Activated naive CD8-positive, alpha-beta T cell (primary cell): Measurements from ENCODE around the gene NPIPA5.
"Not testable (repeated sequence)": the region's sequence is repeated elsewhere in the genome, so short reads cannot be mapped to it uniquely, and the experiment has no call there.

ENCODE experiments used
- H3K27ac Mint-ChIP-seq: one replicate; pipeline ENCODE4 v1.8.0; 2021; ENCODE audit warnings: mixed read lengths
- H3K27me3 Mint-ChIP-seq: one replicate; pipeline ENCODE4 v1.8.0; 2021; ENCODE audit warnings: mixed read lengths
- H3K36me3 Mint-ChIP-seq: one replicate; pipeline ENCODE4 v1.8.0; 2021; ENCODE audit warnings: mixed read lengths
- H3K4me1 Mint-ChIP-seq: one replicate; pipeline ENCODE4 v1.8.0; 2021; ENCODE audit warnings: low read depth, mixed read lengths
- H3K4me3 Mint-ChIP-seq: one replicate; pipeline ENCODE4 v1.8.0; 2021; ENCODE audit warnings: mild to moderate bottlenecking, mixed read lengths
- H3K9me3 Mint-ChIP-seq: one replicate; pipeline ENCODE4 v1.8.0; 2021; ENCODE audit warnings: low read depth, mixed read lengths

Gene NPIPA5

DNA sequence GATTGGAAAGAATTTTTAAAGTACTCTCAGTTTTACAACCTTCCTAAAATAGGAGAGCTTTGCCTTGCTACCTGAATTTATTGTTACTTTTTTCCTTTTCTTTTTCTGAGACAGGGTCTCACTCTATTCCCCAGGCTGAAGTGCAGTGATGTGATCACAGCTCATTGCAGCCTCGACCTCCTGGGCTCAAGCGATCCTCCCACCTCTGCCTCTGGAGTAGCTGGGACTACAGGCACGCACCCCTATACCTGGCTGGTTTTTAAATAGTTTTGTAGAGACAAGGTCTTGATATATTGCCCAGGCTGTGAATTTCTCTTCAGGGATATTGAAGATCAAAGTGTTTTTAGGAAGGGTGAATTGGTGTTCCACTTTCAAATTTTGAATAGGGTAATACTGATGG is 21.2 kb upstream of the NPIPA5 start:
- no peak overlapping the region for H3K4me3 Mint-ChIP-seq
- H3K9me3 Mint-ChIP-seq: no peaks in the 10 kb centered on the region
- peaks cover 13% of the 10 kb centered on the region for H3K27me3 Mint-ChIP-seq
- H3K4me1 Mint-ChIP-seq: no peaks in the 10 kb centered on the region
- no peaks in the 10 kb centered on the region for H3K36me3 Mint-ChIP-seq
- H3K27ac Mint-ChIP-seq: no peak overlapping the region

DNA sequence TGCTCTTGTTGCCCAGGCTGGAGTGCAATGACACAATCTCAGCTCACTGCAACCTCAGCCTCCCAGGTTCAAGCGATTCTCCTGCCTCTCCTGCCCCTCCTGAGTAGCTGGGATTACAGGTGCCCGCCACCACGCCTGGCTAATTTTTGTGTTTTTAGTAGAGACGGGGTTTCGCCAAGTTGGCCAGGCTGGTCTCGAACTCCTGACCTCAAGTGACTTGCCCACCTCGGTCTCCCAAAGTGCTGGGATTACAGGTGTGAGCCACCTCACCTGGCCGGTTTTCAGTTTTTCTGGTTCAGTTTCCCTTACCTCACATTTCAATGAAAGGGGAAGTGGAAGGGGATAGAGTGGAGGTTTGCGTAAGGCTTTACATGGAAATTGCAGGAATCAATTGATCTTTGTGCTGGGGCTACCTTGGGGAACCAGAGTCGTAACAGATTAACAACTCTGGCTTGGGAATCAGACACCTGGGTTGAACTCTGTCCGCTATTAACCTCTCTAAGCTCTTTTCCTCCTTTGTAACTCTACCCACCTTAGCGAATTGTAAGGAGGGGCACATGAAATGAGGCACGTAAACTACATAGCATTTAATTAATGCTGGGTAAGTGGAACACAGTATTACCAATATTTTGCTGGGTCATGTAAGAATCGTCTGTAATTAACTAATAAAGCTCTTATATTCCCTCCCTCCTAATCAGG is 20.7 kb upstream of the NPIPA5 start:
- no peaks in the 10 kb centered on the region for H3K36me3 Mint-ChIP-seq
- H3K27ac Mint-ChIP-seq: no peak overlapping the region
- no peaks in the 10 kb centered on the region for H3K4me1 Mint-ChIP-seq
- peaks cover 15% of the 10 kb centered on the region for H3K27me3 Mint-ChIP-seq
- H3K9me3 Mint-ChIP-seq: no peaks in the 10 kb centered on the region
- H3K4me3 Mint-ChIP-seq: no peak overlapping the region

DNA sequence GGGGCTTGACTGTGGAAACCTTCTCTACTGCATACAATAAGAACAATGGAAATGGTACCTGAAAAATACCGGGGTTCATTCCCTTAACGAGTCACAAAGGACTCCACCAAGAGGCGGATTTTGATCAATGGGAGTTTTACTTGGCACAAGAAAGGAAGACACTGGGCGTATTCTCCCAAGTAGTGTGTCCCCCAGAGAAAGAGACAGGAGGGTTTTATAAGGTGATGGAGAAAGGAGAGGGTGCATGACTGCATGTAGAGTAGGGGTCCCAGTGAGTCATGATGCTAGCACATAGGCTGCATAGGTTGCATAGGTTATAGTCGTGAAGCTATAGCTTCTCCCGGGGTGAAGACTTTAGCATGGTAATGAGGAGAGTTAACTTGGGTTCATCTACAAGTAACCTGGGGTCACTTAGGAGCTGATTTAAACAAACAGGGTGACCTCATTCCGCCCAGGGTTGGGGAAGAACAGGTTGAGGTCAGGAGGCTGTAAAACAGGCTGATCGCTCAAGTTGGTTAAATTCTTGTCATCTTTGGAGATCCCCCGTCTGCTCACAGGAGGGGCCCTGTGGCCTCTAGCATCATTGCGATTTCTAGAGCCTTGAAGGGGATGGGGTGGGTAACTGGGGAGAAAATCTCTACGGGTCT is 19.0 kb upstream of the NPIPA5 start:
- H3K27ac Mint-ChIP-seq: no peak overlapping the region
- H3K27me3 Mint-ChIP-seq: peaks cover 19% of the 10 kb centered on the region
- H3K4me3 Mint-ChIP-seq: no peak overlapping the region
- H3K9me3 Mint-ChIP-seq: no peaks in the 10 kb centered on the region
- no peaks in the 10 kb centered on the region for H3K36me3 Mint-ChIP-seq
- no peaks in the 10 kb centered on the region for H3K4me1 Mint-ChIP-seq

DNA sequence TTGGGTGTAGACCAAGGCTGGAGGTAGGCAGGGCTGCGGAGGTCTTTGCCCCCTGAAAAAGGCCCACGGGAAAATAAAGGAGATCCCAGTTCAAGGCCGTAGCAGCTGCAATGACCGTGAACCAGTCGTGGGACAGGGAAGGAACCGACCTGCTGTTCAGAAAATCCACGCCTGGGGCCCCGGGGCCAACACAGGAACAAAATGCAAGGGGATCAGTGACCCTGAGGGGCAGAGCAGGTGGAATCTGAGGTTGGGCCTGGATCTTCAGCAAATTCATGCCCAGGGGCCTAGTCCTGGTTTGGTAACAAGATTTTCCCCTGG is 18.4 kb upstream of the NPIPA5 start:
- peak overlapping the region; percentile 47 for H3K4me3 Mint-ChIP-seq
- H3K4me1 Mint-ChIP-seq, H3K9me3 Mint-ChIP-seq, H3K36me3 Mint-ChIP-seq, H3K27ac Mint-ChIP-seq: not testable (repeated sequence)
- peaks cover 19% of the 10 kb centered on the region for H3K27me3 Mint-ChIP-seq

DNA sequence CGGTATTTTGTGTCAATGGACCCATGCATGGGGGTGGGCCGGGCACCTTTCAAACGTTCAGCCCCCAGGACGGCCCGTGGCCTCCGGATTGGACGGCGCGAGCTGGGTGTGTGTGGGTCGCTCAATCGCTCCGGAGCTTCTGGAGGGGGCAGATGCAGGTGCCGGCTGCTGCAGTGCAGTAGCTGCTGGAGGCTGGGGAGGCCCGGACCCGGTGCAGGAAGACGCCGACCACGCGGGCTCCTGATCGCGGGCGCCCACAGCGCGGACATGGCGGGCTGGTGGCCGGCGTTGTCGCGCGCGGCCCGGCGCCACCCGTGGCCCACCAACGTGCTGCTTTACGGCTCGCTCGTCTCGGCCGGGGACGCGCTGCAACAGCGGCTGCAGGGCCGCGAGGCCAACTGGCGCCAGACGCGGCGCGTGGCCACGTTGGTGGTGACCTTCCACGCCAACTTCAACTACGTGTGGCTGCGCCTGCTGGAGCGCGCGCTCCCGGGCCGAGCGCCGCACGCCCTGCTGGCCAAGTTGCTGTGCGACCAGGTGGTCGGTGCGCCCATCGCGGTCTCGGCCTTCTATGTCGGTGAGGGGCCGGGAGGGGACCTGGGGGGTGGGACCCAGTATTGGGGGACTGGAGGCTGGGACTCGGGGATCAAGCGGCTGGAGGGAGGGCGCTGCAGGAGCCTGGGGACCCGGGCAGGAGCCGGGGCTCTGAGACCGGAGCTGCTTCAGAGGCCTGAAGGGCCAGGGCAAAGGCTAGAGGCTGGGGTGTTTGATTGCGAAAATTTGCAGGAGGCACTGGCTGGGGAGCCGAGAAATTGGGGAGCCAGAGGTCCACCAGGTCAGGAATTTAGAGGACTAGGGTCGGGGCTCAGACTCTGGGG is 17.8 kb upstream of the NPIPA5 start, which contains the start of gene MPV17L:
Gene MPV17L, plus strand, starts transcription at position 124 of the 878 bp plus-strand sequence. Its CDS starts 144 bp downstream, at position 268.
- not testable (repeated sequence) for H3K9me3 Mint-ChIP-seq, H3K27ac Mint-ChIP-seq, H3K36me3 Mint-ChIP-seq, H3K4me1 Mint-ChIP-seq
- H3K27me3 Mint-ChIP-seq: peaks cover 22% of the 10 kb centered on the region
- peak within 1 kb of the TSS; percentile 47 for H3K4me3 Mint-ChIP-seq

DNA sequence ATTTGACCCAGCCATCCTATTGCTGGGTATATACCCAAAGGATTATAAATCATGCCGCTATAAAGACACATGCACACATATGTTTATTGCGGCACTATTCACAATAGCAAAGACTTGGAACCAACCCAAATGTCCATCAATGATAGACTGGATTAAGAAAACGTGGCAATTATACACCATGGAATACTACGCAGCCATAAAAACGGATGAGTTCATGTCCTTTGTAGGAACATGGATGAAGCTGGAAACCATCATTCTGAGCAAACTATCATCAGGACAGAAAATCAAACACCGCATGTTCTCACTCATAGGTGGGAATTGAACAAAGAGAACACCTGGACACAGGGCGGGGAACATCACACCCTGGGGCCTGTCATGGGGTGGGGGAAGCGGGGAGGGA is 14.9 kb upstream of the NPIPA5 start:
- H3K4me1 Mint-ChIP-seq, H3K9me3 Mint-ChIP-seq, H3K27ac Mint-ChIP-seq, H3K36me3 Mint-ChIP-seq, H3K4me3 Mint-ChIP-seq: not testable (repeated sequence)
- peaks cover 18% of the 10 kb centered on the region for H3K27me3 Mint-ChIP-seq

DNA sequence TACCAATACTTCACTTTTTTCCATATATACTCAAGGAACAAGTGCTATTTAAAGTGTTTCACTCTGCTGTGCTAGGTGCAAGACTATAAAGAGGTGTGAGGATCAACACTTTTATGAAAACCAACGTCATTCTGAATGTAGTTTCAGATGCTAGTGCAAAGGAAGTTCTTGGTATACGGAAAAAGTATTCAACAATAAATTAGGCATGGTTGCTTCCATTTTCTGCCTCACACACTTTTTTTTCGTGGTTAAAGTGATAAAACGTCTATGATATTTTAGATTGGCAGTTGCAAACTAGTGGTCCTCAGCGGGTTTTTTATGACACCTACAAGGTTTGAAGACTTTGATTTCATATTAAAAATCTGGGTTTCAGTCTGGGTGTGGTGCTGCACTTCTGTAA is 11.8 kb upstream of the NPIPA5 start:
- not testable (repeated sequence) for H3K9me3 Mint-ChIP-seq, H3K27ac Mint-ChIP-seq, H3K36me3 Mint-ChIP-seq, H3K4me1 Mint-ChIP-seq, H3K4me3 Mint-ChIP-seq
- peaks cover 10% of the 10 kb centered on the region for H3K27me3 Mint-ChIP-seq

DNA sequence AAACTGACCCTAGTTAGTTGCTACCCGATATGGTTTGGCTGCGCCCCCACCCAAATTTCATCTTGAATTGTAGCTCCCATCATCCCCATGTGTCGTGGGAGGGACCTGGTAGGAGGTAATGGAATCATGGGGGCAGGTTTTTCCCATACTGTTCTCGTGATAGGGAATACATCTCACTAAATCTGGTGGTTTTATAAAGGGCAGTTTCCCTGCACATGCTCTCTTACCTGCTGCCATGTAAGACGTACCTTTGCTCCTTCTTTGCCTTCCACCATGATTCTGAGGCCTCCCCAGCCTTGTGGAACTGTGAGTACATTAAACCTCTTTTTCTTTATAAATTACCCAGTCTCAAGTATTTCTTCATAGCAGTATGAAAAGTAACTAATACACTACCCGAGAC is 10.0 kb upstream of the NPIPA5 start:
- not testable (repeated sequence) for H3K4me3 Mint-ChIP-seq, H3K36me3 Mint-ChIP-seq, H3K27ac Mint-ChIP-seq, H3K4me1 Mint-ChIP-seq, H3K27me3 Mint-ChIP-seq, H3K9me3 Mint-ChIP-seq

DNA sequence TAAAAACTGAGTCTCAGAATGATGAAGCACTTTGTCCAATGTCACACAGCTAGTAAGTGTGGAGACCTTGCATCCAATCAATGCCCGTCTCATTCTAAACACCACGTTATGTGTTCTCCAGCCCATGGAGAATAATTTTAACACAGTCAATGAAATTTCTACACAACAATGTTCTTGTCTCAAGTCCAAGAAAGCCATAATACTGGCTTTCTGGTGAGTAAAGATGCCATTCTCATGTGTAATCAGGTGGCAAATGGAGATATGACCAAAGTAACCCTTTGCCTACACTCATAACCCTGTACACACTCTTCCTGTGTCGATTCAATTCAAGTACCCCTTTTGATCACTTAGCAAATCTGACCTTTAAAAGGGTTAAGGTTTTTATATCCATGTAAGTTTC is 4.7 kb upstream of the NPIPA5 start:
- not testable (repeated sequence) for H3K9me3 Mint-ChIP-seq, H3K4me3 Mint-ChIP-seq, H3K27me3 Mint-ChIP-seq, H3K27ac Mint-ChIP-seq, H3K36me3 Mint-ChIP-seq, H3K4me1 Mint-ChIP-seq

DNA sequence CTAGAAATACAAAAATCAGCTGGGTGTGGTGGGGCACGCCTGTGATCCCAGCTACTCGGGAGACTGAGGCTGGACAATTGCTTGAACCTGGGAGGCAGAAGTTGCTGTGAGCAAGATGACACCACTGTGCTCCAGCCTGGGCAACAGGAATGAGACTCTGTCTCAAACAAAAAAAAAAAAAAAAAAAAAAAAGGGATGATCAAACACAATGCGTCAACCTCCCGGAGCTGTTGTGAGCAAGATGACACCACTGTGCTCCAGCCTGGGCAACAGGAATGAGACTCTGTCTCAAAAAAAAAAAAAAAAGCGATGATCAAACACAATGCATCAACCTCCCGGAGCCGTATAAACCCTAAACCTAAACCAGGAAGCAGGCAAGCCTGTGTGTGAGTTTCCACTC is 20.6 kb downstream of the NPIPA5 start:
- not testable (repeated sequence) for H3K27ac Mint-ChIP-seq, H3K4me3 Mint-ChIP-seq, H3K27me3 Mint-ChIP-seq, H3K36me3 Mint-ChIP-seq, H3K4me1 Mint-ChIP-seq, H3K9me3 Mint-ChIP-seq

DNA sequence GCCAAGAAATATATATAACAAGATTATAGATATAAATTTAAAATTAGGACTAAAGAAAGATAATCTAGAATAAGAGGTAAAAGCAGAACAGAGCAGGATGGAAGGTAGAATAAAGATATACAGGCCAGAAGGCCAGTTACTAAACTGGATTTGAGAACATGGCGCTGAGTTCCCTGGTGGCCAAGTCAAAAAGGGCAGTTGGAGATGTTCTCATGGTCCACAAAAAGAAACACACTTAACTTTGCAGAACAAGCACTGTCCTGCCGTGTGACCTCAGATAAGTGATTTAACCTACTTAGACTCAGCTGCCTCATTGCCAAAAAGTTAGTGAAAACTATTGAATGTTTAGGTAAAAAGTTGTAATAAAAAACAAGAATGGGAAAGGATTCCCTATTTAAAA is 23.2 kb downstream of the NPIPA5 start:
- H3K4me1 Mint-ChIP-seq, H3K27me3 Mint-ChIP-seq, H3K9me3 Mint-ChIP-seq, H3K27ac Mint-ChIP-seq, H3K4me3 Mint-ChIP-seq, H3K36me3 Mint-ChIP-seq: not testable (repeated sequence)

DNA sequence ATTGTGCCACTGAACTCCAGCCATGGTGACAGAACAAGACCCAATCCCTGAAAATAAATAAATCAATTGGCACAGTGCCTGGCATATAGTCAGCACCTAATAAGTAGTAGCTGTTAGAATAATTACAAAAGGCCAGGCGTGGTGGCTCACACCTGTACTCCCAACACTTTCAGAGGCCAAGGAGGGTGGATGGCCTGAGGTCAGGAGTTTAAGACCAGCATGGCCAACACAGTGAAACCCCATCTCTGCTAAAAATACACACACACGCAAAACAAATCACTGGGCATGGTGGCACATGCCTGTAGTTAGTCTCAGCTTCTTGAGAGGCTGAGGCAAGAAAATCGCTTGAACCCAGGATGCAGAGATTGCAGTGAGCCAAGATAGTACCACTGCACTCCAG is 25.2 kb downstream of the NPIPA5 start:
- not testable (repeated sequence) for H3K36me3 Mint-ChIP-seq, H3K9me3 Mint-ChIP-seq, H3K4me1 Mint-ChIP-seq, H3K27me3 Mint-ChIP-seq, H3K4me3 Mint-ChIP-seq, H3K27ac Mint-ChIP-seq

DNA sequence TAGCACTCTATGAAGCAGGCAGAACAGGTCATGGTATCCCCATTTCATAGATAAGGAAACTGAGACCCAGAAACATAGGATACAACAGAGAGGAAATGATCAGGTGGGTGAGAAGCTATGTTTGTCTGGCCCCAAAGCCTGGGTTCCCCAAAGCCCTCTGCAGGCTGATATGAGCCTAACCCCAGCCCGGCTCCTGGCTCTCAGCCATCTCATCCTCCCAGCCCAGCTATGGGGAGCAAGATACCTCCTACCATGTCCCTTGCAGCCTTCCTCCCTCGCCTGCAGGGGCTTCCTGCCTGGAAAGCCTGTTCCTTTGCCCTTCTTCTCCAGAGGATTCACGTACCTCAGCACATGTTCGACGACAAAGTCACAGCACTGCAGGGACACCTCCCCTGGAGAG is 26.3 kb downstream of the NPIPA5 start:
- not testable (repeated sequence) for H3K4me3 Mint-ChIP-seq, H3K36me3 Mint-ChIP-seq

DNA sequence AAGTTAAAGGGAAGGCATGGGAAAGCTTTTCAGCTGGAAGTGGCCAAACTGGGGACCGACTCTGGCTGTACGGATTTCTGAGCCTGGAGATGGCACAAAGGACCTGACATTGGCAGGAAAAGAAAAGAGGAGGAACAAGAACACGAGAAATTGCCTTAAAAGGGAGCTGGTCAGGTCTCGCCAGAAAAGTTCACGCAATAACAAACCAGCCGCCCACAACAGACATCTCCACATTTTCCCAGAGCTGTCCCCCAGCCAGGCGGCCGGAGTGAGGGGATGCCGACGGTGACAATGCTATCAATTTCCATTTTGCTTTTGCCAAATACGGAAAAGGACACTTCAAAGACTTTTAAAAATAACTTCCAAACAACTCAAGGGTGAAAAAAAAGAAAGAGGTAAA is 26.8 kb downstream of the NPIPA5 start:
- not testable (repeated sequence) for H3K9me3 Mint-ChIP-seq, H3K27me3 Mint-ChIP-seq, H3K27ac Mint-ChIP-seq, H3K36me3 Mint-ChIP-seq, H3K4me3 Mint-ChIP-seq, H3K4me1 Mint-ChIP-seq

More for the DNA sequence above, 26.3 kb downstream of the NPIPA5 start:
- not testable (repeated sequence) for H3K4me1 Mint-ChIP-seq, H3K9me3 Mint-ChIP-seq, H3K27me3 Mint-ChIP-seq, H3K27ac Mint-ChIP-seq

DNA sequence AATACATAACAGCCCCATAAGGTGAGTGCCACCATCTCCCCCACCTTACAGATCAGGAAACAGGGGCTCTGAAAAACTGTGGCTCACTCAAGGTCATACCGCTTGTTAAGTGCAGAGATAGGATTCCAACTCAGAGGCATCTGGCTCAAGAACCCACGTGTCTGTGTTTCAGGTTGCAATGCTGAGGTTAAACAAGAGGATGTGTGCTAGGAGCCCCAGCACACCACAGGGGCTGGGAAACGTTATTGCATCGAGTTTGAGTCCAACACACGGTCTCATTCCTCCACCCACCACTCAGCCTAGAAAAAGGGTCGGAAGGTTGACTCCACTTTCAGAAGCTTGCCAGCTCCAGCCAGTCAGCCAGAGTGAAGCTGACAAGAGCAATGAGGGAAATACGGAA is 29.4 kb downstream of the NPIPA5 start:
- not testable (repeated sequence) for H3K27me3 Mint-ChIP-seq, H3K9me3 Mint-ChIP-seq, H3K36me3 Mint-ChIP-seq, H3K27ac Mint-ChIP-seq, H3K4me1 Mint-ChIP-seq, H3K4me3 Mint-ChIP-seq

DNA sequence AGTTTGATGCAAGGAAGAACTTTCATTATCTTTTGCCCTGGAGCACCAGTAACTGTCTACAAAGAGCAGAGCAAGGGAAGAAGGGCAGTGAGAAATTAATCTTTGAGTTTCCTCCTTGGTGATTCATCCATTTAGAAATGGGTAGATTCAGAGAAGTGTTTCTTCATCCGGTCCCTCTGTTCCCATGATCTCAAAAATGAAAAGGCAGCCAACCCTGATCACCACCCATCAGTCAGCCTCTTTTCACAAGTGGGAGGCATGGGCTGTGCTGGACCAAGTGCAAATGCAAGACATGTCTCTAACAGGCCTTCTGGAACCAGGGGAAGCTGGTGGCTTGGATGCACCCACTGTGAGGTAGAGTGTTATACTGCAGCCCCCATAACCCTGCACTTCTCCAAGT is 35.8 kb downstream of the NPIPA5 start:
- H3K27ac Mint-ChIP-seq, H3K4me3 Mint-ChIP-seq, H3K36me3 Mint-ChIP-seq, H3K27me3 Mint-ChIP-seq, H3K9me3 Mint-ChIP-seq, H3K4me1 Mint-ChIP-seq: not testable (repeated sequence)
